Osteocyte (in vitro differentiated cells): ENCODE results near the gene TTC34. TPM values are rescaled to one million over a fixed set of nuclear protein-coding genes. Genes with fewer than 3 reads are reported as not detected.
"Not testable (repeated sequence)": the region's sequence is repeated elsewhere in the genome, so short reads cannot be mapped to it uniquely, and the experiment has no call there.

Experiments
- DNase-seq: peaks from one replicate; pipeline ENCODE4 v3.0.0; 2021; ENCODE audit warnings: mixed read lengths; ENCODE audit not compliant: unreplicated experiment; ENCODE audit errors: extremely low spot score
- H3K27ac Mint-ChIP-seq: one replicate; pipeline ENCODE4 v1.8.0; 2021; ENCODE audit warnings: mild to moderate bottlenecking, mixed read lengths; ENCODE audit not compliant: unreplicated experiment
- H3K27me3 Mint-ChIP-seq: one replicate; pipeline ENCODE4 v1.8.0; 2021; ENCODE audit warnings: mixed read lengths; ENCODE audit not compliant: unreplicated experiment
- H3K36me3 Mint-ChIP-seq: one replicate; pipeline ENCODE4 v1.8.0; 2021; ENCODE audit warnings: mixed read lengths; ENCODE audit not compliant: unreplicated experiment
- H3K4me1 Mint-ChIP-seq: one replicate; pipeline ENCODE4 v1.8.0; 2021; ENCODE audit warnings: mixed read lengths; ENCODE audit not compliant: unreplicated experiment
- H3K4me3 Mint-ChIP-seq: one replicate; pipeline ENCODE4 v1.8.0; 2021; ENCODE audit warnings: mild to moderate bottlenecking, moderate library complexity, mixed read lengths; ENCODE audit not compliant: unreplicated experiment
- H3K9me3 Mint-ChIP-seq: one replicate; pipeline ENCODE4 v1.8.0; 2021; ENCODE audit warnings: mixed read lengths; ENCODE audit not compliant: unreplicated experiment
- CTCF ChIP-seq: fragments of 200-600 bp; sonication (generic); IDR thresholded peaks from 2 replicates; pipeline ENCODE4 v1.5.0; 2021; ENCODE audit warnings: antibody characterized with exemption, mild to moderate bottlenecking, moderate library complexity
- total RNA-seq: library from RNA; stranded (reverse); gene quantifications from 2 replicates; pipeline ENCODE4 v1.2.1, GENCODE V29; 2021

The TTC34 gene
- total RNA-seq, 1 donor from 2014 or later = 1.7 TPM

GRCh38 chr1:2652926-2653571 lies 148.4 kb downstream of the TTC34 start:
- H3K36me3 Mint-ChIP-seq, H3K27ac Mint-ChIP-seq, H3K4me3 Mint-ChIP-seq, DNase-seq, H3K27me3 Mint-ChIP-seq, H3K9me3 Mint-ChIP-seq, H3K4me1 Mint-ChIP-seq: not testable (repeated sequence)

GRCh38 chr1:2652152-2652925 lies 149.2 kb downstream of the TTC34 start:
- not testable (repeated sequence) for H3K27me3 Mint-ChIP-seq, H3K9me3 Mint-ChIP-seq, DNase-seq, H3K27ac Mint-ChIP-seq, H3K4me1 Mint-ChIP-seq, H3K36me3 Mint-ChIP-seq, H3K4me3 Mint-ChIP-seq

- H3K27ac Mint-ChIP-seq = no peak overlapping the region
- H3K27me3 Mint-ChIP-seq = no peaks in the 10 kb centered on the region
- H3K9me3 Mint-ChIP-seq = peaks cover 11% of the 10 kb centered on the region
- no peaks in the 10 kb centered on the region for H3K36me3 Mint-ChIP-seq
- no peaks in the 10 kb centered on the region for H3K4me1 Mint-ChIP-seq
- DNase-seq = no peak
- TF ChIP-seq CTCF = no peak
- H3K4me3 Mint-ChIP-seq = no peak overlapping the region
Observed at GRCh38 chr1:2650967-2651645, 150.4 kb downstream of the TTC34 start.

GRCh38 chr1:2646837-2647236 lies 154.7 kb downstream of the TTC34 start:
- no peak overlapping the region for H3K4me3 Mint-ChIP-seq
- H3K27me3 Mint-ChIP-seq = no peaks in the 10 kb centered on the region
- peaks cover 11% of the 10 kb centered on the region for H3K9me3 Mint-ChIP-seq
- no peak for TF ChIP-seq CTCF
- peaks cover 9% of the 10 kb centered on the region for H3K4me1 Mint-ChIP-seq
- no peaks in the 10 kb centered on the region for H3K36me3 Mint-ChIP-seq
- no peak for DNase-seq
- H3K27ac Mint-ChIP-seq = no peak overlapping the region

- no peak overlapping the region for H3K4me3 Mint-ChIP-seq
- H3K36me3 Mint-ChIP-seq = no peaks in the 10 kb centered on the region
- peaks cover 9% of the 10 kb centered on the region for H3K4me1 Mint-ChIP-seq
- H3K9me3 Mint-ChIP-seq = peaks cover 11% of the 10 kb centered on the region
- no peak overlapping the region for H3K27ac Mint-ChIP-seq
- no peaks in the 10 kb centered on the region for H3K27me3 Mint-ChIP-seq
- TF ChIP-seq CTCF = no peak
- DNase-seq = no peak
Observed at GRCh38 chr1:2645776-2646175, 155.7 kb downstream of the TTC34 start.

GRCh38 chr1:2645143-2645542 lies 156.3 kb downstream of the TTC34 start:
- Mint-ChIP-seq H3K36me3 (no peaks in the 10 kb centered on the region), H3K9me3 (peaks cover 11% of the 10 kb centered on the region), H3K4me3 (no peak overlapping the region), H3K27ac (no peak overlapping the region), H3K27me3 (no peaks in the 10 kb centered on the region), H3K4me1 (peaks cover 9% of the 10 kb centered on the region)
- no peak for TF ChIP-seq CTCF
- no peak for DNase-seq
